Measurements from ENCODE around the gene CSTB.

The CSTB gene

GRCh38 chr21:43782431-43783097, 6.5 kb upstream of the CSTB start:
- Histone ChIP-seq H3K27me3 (replicated peaks; ENCODE audit: insufficient read depth, low read length) (no peaks in the 10 kb centered on the region), H4K20me1 (ENCODE audit: insufficient read depth, low read length) (no peaks in the 10 kb centered on the region), H3K9me3 (replicated peaks; ENCODE audit: insufficient read depth, low read length) (no peaks in the 10 kb centered on the region), H3K4me1 (ENCODE audit: low read length) (peaks cover 66% of the 10 kb centered on the region), H3K9ac (ENCODE audit: low read length) (peak overlapping the region; percentile 34), H3K9me2 (replicated peaks; ENCODE audit: insufficient read depth, low read length) (no peaks in the 10 kb centered on the region), H2AFZ (ENCODE audit: low read length) (peak overlapping the region; percentile 10), H3K27ac (ENCODE audit: low read length) (peak overlapping the region; percentile 85), H3K36me3 (replicated peaks; ENCODE audit: insufficient read depth, low read length) (no peaks in the 10 kb centered on the region), H3K4me3 (ENCODE audit: low read length) (peak overlapping the region; percentile 43; the same call in 1 of the 2 replicates), H3F3A (ENCODE audit: insufficient read depth, low read length) (peaks cover 73% of the 10 kb centered on the region), H3K79me2 (ENCODE audit: low read length) (peaks cover 13% of the 10 kb centered on the region), H3K4me2 (ENCODE audit: low read depth, low read length) (peak overlapping the region; percentile 52)
- peak; percentile 92 for DNase-seq
- TF ChIP-seq CTCF (IDR thresholded peaks at IDR 0.05; ENCODE audit: low read length) (no peak; the same call in 1 of the 2 replicates), EZH2 (optimal IDR thresholded peaks at IDR 0.05; ENCODE audit: low read depth, low read length) (no peak), EZH2phosphoT487 (IDR thresholded peaks at IDR 0.05; ENCODE audit: low read length) (no peak)

GRCh38 chr21:43781846-43782245, 5.7 kb upstream of the CSTB start:
- H3K27me3 ChIP-seq (replicated peaks; ENCODE audit: insufficient read depth, low read length) = no peaks in the 10 kb centered on the region

GRCh38 chr21:43779660-43780059, 3.6 kb upstream of the CSTB start:
- no peak overlapping the region for H2AFZ ChIP-seq (ENCODE audit: low read length)
- peak; percentile 98 for DNase-seq
- peaks cover 23% of the 10 kb centered on the region for H3K79me2 ChIP-seq (ENCODE audit: low read length)
- H3K27ac ChIP-seq (ENCODE audit: low read length) = peak overlapping the region; percentile 65; the same call in 1 of the 2 replicates
- no peak overlapping the region for H3K4me2 ChIP-seq (ENCODE audit: low read depth, low read length)
- peaks cover 67% of the 10 kb centered on the region for H3K4me1 ChIP-seq (ENCODE audit: low read length)
- H3K36me3 ChIP-seq (replicated peaks; ENCODE audit: insufficient read depth, low read length) = peaks cover under 1% of the 10 kb centered on the region; the same call in 1 of the 2 replicates
- H3F3A ChIP-seq (ENCODE audit: insufficient read depth, low read length) = peaks cover 73% of the 10 kb centered on the region
- TF ChIP-seq EZH2 (optimal IDR thresholded peaks at IDR 0.05; ENCODE audit: low read depth, low read length) = no peak
- no peak for TF ChIP-seq EZH2phosphoT487 (IDR thresholded peaks at IDR 0.05; ENCODE audit: low read length)
- no peak for TF ChIP-seq CTCF (IDR thresholded peaks at IDR 0.05; ENCODE audit: low read length)
- H3K27me3 ChIP-seq (replicated peaks; ENCODE audit: insufficient read depth, low read length) = no peaks in the 10 kb centered on the region
- H3K4me3 ChIP-seq (ENCODE audit: low read length) = no peak overlapping the region
- H3K9me3 ChIP-seq (replicated peaks; ENCODE audit: insufficient read depth, low read length) = no peaks in the 10 kb centered on the region
- no peaks in the 10 kb centered on the region for H3K9me2 ChIP-seq (replicated peaks; ENCODE audit: insufficient read depth, low read length)
- H4K20me1 ChIP-seq (ENCODE audit: insufficient read depth, low read length) = peaks cover 1% of the 10 kb centered on the region; the same call in 1 of the 2 replicates
- no peak overlapping the region for H3K9ac ChIP-seq (ENCODE audit: low read length)

More at GRCh38 chr21:43781846-43782245, 5.7 kb upstream of the CSTB start:
- peaks cover 66% of the 10 kb centered on the region for H3K4me1 ChIP-seq (ENCODE audit: low read length)
- peaks cover 74% of the 10 kb centered on the region for H3F3A ChIP-seq (ENCODE audit: insufficient read depth, low read length)
- H3K79me2 ChIP-seq (ENCODE audit: low read length) = peaks cover 10% of the 10 kb centered on the region
- H3K9me2 ChIP-seq (replicated peaks; ENCODE audit: insufficient read depth, low read length) = no peaks in the 10 kb centered on the region
- H3K36me3 ChIP-seq (replicated peaks; ENCODE audit: insufficient read depth, low read length) = no peaks in the 10 kb centered on the region
- H3K4me2 ChIP-seq (ENCODE audit: low read depth, low read length) = no peak overlapping the region
- no peaks in the 10 kb centered on the region for H3K9me3 ChIP-seq (replicated peaks; ENCODE audit: insufficient read depth, low read length)
- no peaks in the 10 kb centered on the region for H4K20me1 ChIP-seq (ENCODE audit: insufficient read depth, low read length)
- no peak overlapping the region for H3K9ac ChIP-seq (ENCODE audit: low read length)
- H3K27ac ChIP-seq (ENCODE audit: low read length) = peak overlapping the region; percentile 85; the same call in 1 of the 2 replicates
- TF ChIP-seq EZH2 (optimal IDR thresholded peaks at IDR 0.05; ENCODE audit: low read depth, low read length) (no peak), EZH2phosphoT487 (IDR thresholded peaks at IDR 0.05; ENCODE audit: low read length) (no peak), CTCF (IDR thresholded peaks at IDR 0.05; ENCODE audit: low read length) (no peak)
- H3K4me3 ChIP-seq (ENCODE audit: low read length) = no peak overlapping the region
- no peak overlapping the region for H2AFZ ChIP-seq (ENCODE audit: low read length)
- no peak for DNase-seq

Data from MM.1S (cell line).